Rectal smooth muscle tissue (tissue), 1 donor: Measurements from ENCODE around the gene ASB9.
"Not testable (repeated sequence)": the region's sequence is repeated elsewhere in the genome, so short reads cannot be mapped to it uniquely, and the experiment has no call there.

Experiments
- H3K27ac ChIP-seq: one replicate; pipeline ENCODE4 v1.7.0; 2013; ENCODE audit warnings: low read depth, low read length, inconsistent platforms
- H3K27me3 ChIP-seq: one replicate; pipeline ENCODE4 v1.7.0; 2013; ENCODE audit warnings: low read length; ENCODE audit not compliant: control insufficient read depth, insufficient read depth
- H3K36me3 ChIP-seq: one replicate; pipeline ENCODE4 v1.7.0; 2013; ENCODE audit warnings: low read length; ENCODE audit not compliant: control insufficient read depth, insufficient read depth
- H3K4me1 ChIP-seq: one replicate; pipeline ENCODE4 v1.7.0; 2013; ENCODE audit warnings: low read length; ENCODE audit not compliant: control insufficient read depth, insufficient read depth
- H3K4me3 ChIP-seq: one replicate; pipeline ENCODE4 v1.7.0; 2013; ENCODE audit warnings: low read length
- H3K9ac ChIP-seq: one replicate; pipeline ENCODE4 v1.7.0; 2013; ENCODE audit warnings: low read length

Gene ASB9

GRCh38 chrX:15292861-15293260 lies 23.0 kb upstream of the ASB9 start:
- Histone ChIP-seq H3K27me3 (no peaks in the 10 kb centered on the region), H3K4me1 (no peaks in the 10 kb centered on the region), H3K36me3 (no peaks in the 10 kb centered on the region), H3K4me3 (no peak overlapping the region), H3K27ac (no peak overlapping the region), H3K9ac (no peak overlapping the region)

GRCh38 chrX:15277604-15278003 lies 7.7 kb upstream of the ASB9 start:
- Histone ChIP-seq H3K36me3 (no peaks in the 10 kb centered on the region), H3K27ac (no peak overlapping the region), H3K9ac (no peak overlapping the region), H3K27me3 (no peaks in the 10 kb centered on the region), H3K4me3 (no peak overlapping the region), H3K4me1 (no peaks in the 10 kb centered on the region)

GRCh38 chrX:15274946-15275345 lies 5.1 kb upstream of the ASB9 start:
- Histone ChIP-seq H3K27ac (no peak overlapping the region), H3K36me3 (no peaks in the 10 kb centered on the region), H3K4me1 (no peaks in the 10 kb centered on the region), H3K9ac (no peak overlapping the region), H3K27me3 (no peaks in the 10 kb centered on the region), H3K4me3 (no peak overlapping the region)

GRCh38 chrX:15273275-15273674 lies 3.4 kb upstream of the ASB9 start:
- H3K27me3 ChIP-seq, H3K27ac ChIP-seq, H3K4me1 ChIP-seq, H3K36me3 ChIP-seq, H3K4me3 ChIP-seq, H3K9ac ChIP-seq: not testable (repeated sequence)

GRCh38 chrX:15271757-15272156 lies 1.9 kb upstream of the ASB9 start:
- no peaks in the 10 kb centered on the region for H3K4me1 ChIP-seq
- no peak overlapping the region for H3K9ac ChIP-seq
- no peak overlapping the region for H3K4me3 ChIP-seq
- no peaks in the 10 kb centered on the region for H3K27me3 ChIP-seq
- H3K27ac ChIP-seq = no peak overlapping the region
- H3K36me3 ChIP-seq = no peaks in the 10 kb centered on the region

GRCh38 chrX:15269120-15269519 lies 763 bp downstream of the ASB9 start:
- H3K36me3 ChIP-seq = no peaks in the 10 kb centered on the region
- H3K4me1 ChIP-seq = no peaks in the 10 kb centered on the region
- no peak overlapping the region for H3K4me3 ChIP-seq
- H3K27me3 ChIP-seq = no peaks in the 10 kb centered on the region
- no peak overlapping the region for H3K27ac ChIP-seq
- H3K9ac ChIP-seq = no peak overlapping the region

- H3K36me3 ChIP-seq = no peaks in the 10 kb centered on the region
- H3K4me3 ChIP-seq = no peak overlapping the region
- H3K4me1 ChIP-seq = no peaks in the 10 kb centered on the region
- H3K27ac ChIP-seq = no peak overlapping the region
- no peaks in the 10 kb centered on the region for H3K27me3 ChIP-seq
- H3K9ac ChIP-seq = no peak overlapping the region
Measured at GRCh38 chrX:15254852-15255251, 15.0 kb downstream of the ASB9 start.

GRCh38 chrX:15245896-15246295 lies 24.0 kb downstream of the ASB9 start:
- Histone ChIP-seq H3K4me1 (no peaks in the 10 kb centered on the region), H3K36me3 (no peaks in the 10 kb centered on the region), H3K4me3 (no peak overlapping the region), H3K27me3 (no peaks in the 10 kb centered on the region), H3K27ac (no peak overlapping the region), H3K9ac (no peak overlapping the region)

GRCh38 chrX:15244421-15244820 lies 25.5 kb downstream of the ASB9 start:
- Histone ChIP-seq H3K9ac (no peak overlapping the region), H3K27ac (no peak overlapping the region), H3K27me3 (no peaks in the 10 kb centered on the region), H3K4me3 (no peak overlapping the region), H3K36me3 (no peaks in the 10 kb centered on the region), H3K4me1 (no peaks in the 10 kb centered on the region)

GRCh38 chrX:15242899-15243555 lies 26.9 kb downstream of the ASB9 start:
- Histone ChIP-seq H3K36me3 (no peaks in the 10 kb centered on the region), H3K4me1 (no peaks in the 10 kb centered on the region), H3K27ac (no peak overlapping the region), H3K9ac (no peak overlapping the region), H3K4me3 (no peak overlapping the region), H3K27me3 (no peaks in the 10 kb centered on the region)

GRCh38 chrX:15241301-15241700 lies 28.6 kb downstream of the ASB9 start:
- Histone ChIP-seq H3K27ac (no peak overlapping the region), H3K27me3 (no peaks in the 10 kb centered on the region), H3K4me1 (no peaks in the 10 kb centered on the region), H3K4me3 (no peak overlapping the region), H3K9ac (no peak overlapping the region), H3K36me3 (no peaks in the 10 kb centered on the region)

GRCh38 chrX:15240414-15240813 lies 29.5 kb downstream of the ASB9 start:
- Histone ChIP-seq H3K27me3 (no peaks in the 10 kb centered on the region), H3K27ac (no peak overlapping the region), H3K36me3 (no peaks in the 10 kb centered on the region), H3K9ac (no peak overlapping the region), H3K4me3 (no peak overlapping the region), H3K4me1 (no peaks in the 10 kb centered on the region)

GRCh38 chrX:15236146-15236545 lies 33.7 kb downstream of the ASB9 start:
- Histone ChIP-seq H3K36me3 (no peaks in the 10 kb centered on the region), H3K27ac (no peak overlapping the region), H3K4me1 (no peaks in the 10 kb centered on the region), H3K27me3 (no peaks in the 10 kb centered on the region), H3K4me3 (no peak overlapping the region), H3K9ac (no peak overlapping the region)
